Progenitor cell of endocrine pancreas (in vitro differentiated cells): ENCODE data around the gene DAZAP1. TPM values are rescaled to one million over a fixed set of nuclear protein-coding genes. Genes with fewer than 3 reads are reported as not detected.

Experiments
- DNase-seq: peaks from one replicate; pipeline ENCODE4 v3.0.0; 2021; ENCODE audit warnings: low spot score; ENCODE audit not compliant: unreplicated experiment
- H3K27ac Mint-ChIP-seq: 2 replicates; pipeline ENCODE4 v1.8.0; 2021; ENCODE audit warnings: mild to moderate bottlenecking, moderate library complexity, mixed read lengths
- H3K27me3 Mint-ChIP-seq: 2 replicates; pipeline ENCODE4 v1.8.0; 2021; ENCODE audit warnings: mixed read lengths
- H3K36me3 Mint-ChIP-seq: 2 replicates; pipeline ENCODE4 v1.8.0; 2022; ENCODE audit warnings: mixed read lengths; ENCODE audit not compliant: insufficient read depth
- H3K4me1 Mint-ChIP-seq: 2 replicates; pipeline ENCODE4 v1.8.0; 2021; ENCODE audit warnings: low read depth, mixed read lengths
- H3K4me3 Mint-ChIP-seq: 2 replicates; pipeline ENCODE4 v1.8.0; 2021; ENCODE audit warnings: low read depth, mild to moderate bottlenecking, moderate library complexity, mixed read lengths
- H3K9me3 Mint-ChIP-seq: 2 replicates; pipeline ENCODE4 v1.8.0; 2021; ENCODE audit warnings: low read depth, mixed read lengths
- CTCF ChIP-seq: fragments of 200-600 bp; sonication (generic); IDR thresholded peaks from one replicate; pipeline ENCODE4 v1.5.0; 2021; ENCODE audit warnings: antibody characterized with exemption, mild to moderate bottlenecking; ENCODE audit not compliant: unreplicated experiment
- total RNA-seq: library from RNA; stranded (reverse); gene quantifications from 2 replicates; pipeline ENCODE4 v1.2.1, GENCODE V29; 2021

Gene DAZAP1
- total RNA-seq, 1 donor from 2014 or later: 131 TPM

GRCh38 chr19:1421218-1421957, 14.0 kb downstream of the DAZAP1 start:
- H3K27me3 Mint-ChIP-seq: no peaks in the 10 kb centered on the region
- H3K9me3 Mint-ChIP-seq: no peaks in the 10 kb centered on the region
- no peak for DNase-seq
- peaks cover 31% of the 10 kb centered on the region for H3K4me1 Mint-ChIP-seq
- no peak overlapping the region for H3K27ac Mint-ChIP-seq
- peaks cover 23% of the 10 kb centered on the region for H3K36me3 Mint-ChIP-seq
- no peak for TF ChIP-seq CTCF
- H3K4me3 Mint-ChIP-seq: no peak overlapping the region

- no peak for TF ChIP-seq CTCF
- peaks cover 23% of the 10 kb centered on the region for H3K36me3 Mint-ChIP-seq
- H3K4me1 Mint-ChIP-seq: peaks cover 29% of the 10 kb centered on the region
- no peak for DNase-seq
- H3K27ac Mint-ChIP-seq: no peak overlapping the region
- no peaks in the 10 kb centered on the region for H3K9me3 Mint-ChIP-seq
- H3K4me3 Mint-ChIP-seq: no peak overlapping the region
- H3K27me3 Mint-ChIP-seq: no peaks in the 10 kb centered on the region
These were observed 14.5 kb downstream of the DAZAP1 start for GRCh38 chr19:1421958-1422305.

- H3K9me3 Mint-ChIP-seq: no peaks in the 10 kb centered on the region
- no peaks in the 10 kb centered on the region for H3K27me3 Mint-ChIP-seq
- H3K27ac Mint-ChIP-seq: peak overlapping the region; percentile 67
- H3K36me3 Mint-ChIP-seq: peaks cover 21% of the 10 kb centered on the region
- H3K4me1 Mint-ChIP-seq: peaks cover 25% of the 10 kb centered on the region
- DNase-seq: no peak
- TF ChIP-seq CTCF: no peak
- H3K4me3 Mint-ChIP-seq: no peak overlapping the region
These were observed 15.0 kb downstream of the DAZAP1 start for GRCh38 chr19:1422360-1422759.

- no peak for DNase-seq
- Mint-ChIP-seq H3K27ac (peak overlapping the region; percentile 30), H3K9me3 (no peaks in the 10 kb centered on the region), H3K4me1 (peaks cover 20% of the 10 kb centered on the region), H3K27me3 (no peaks in the 10 kb centered on the region), H3K4me3 (no peak overlapping the region), H3K36me3 (peaks cover 18% of the 10 kb centered on the region)
- TF ChIP-seq CTCF: no peak
These were observed 15.6 kb downstream of the DAZAP1 start for GRCh38 chr19:1422943-1423342.

- Mint-ChIP-seq H3K9me3 (no peaks in the 10 kb centered on the region), H3K4me1 (peaks cover 16% of the 10 kb centered on the region), H3K4me3 (no peak overlapping the region), H3K36me3 (peaks cover 18% of the 10 kb centered on the region), H3K27ac (peak overlapping the region; percentile 50), H3K27me3 (no peaks in the 10 kb centered on the region)
- TF ChIP-seq CTCF: no peak
- no peak for DNase-seq
These were observed 16.2 kb downstream of the DAZAP1 start for GRCh38 chr19:1423436-1424191.
